HCT116 (cell line): ENCODE measurements around the gene NFE2L3. TPM values are rescaled to one million over a fixed set of nuclear protein-coding genes. Genes with fewer than 3 reads are reported as not detected.

Experiments
- ATAC-seq: fragments of 200-7000 bp; cut with Tn5 transposase; 2 replicates; pipeline ENCODE4 v1.9.1; 2020; ENCODE audit warnings: mild to moderate bottlenecking, moderate library complexity
- BruUV-seq: library from RNA; stranded (reverse); fragments of 400-500 nt; replicated peaks from 2 replicates; lab custom pipeline; 2021; lab: Mats Ljungman, UMichigan
- CTCF ChIA-PET: fragments of 300-600 bp; sonication (Branson Sonifier 250); formaldehyde crosslinking; loops from one replicate; lab custom pipeline; 2021; ENCODE audit warnings: antibody characterized with exemption; lab: Charles Lee
- POLR2A ChIA-PET: fragments of 300-600, 350-600 bp; sonication (Branson Sonifier 250); formaldehyde crosslinking; loops from one replicate; lab custom pipeline; 2021; ENCODE audit warnings: antibody characterized with exemption; lab: Charles Lee
- RAD21 ChIA-PET, 2 experiments: fragments of 300-600 bp; sonication (Branson Sonifier 250); formaldehyde crosslinking; loops; one replicate each; lab custom pipeline; 2023; ENCODE audit warnings: low total read pairs in 2 of 2; ENCODE audit not compliant: uncharacterized antibody in 2 of 2, unreplicated experiment in 2 of 2, low non-redundant PET in 1 of 2; lab: Charles Lee
- DNase-seq: peaks from one replicate; pipeline ENCODE4 v3.0.0-alpha.2; 2010; ENCODE audit warnings: low read depth, low spot score
- H2AFZ ChIP-seq: fragments of 200-600 bp; shearing (Covaris generic), sonication (generic); 2 replicates; pipeline ENCODE4 v1.6.1; 2017; ENCODE audit warnings: low read depth, mixed run types, mixed read lengths, antibody characterized with exemption, low read length; ENCODE audit not compliant: poor library complexity, severe bottlenecking
- H3K27ac ChIP-seq: 2 replicates; pipeline ENCODE4 v1.5.1; 2012; ENCODE audit warnings: low read depth, low read length
- H3K27me3 ChIP-seq: fragments of 200-600 bp; sonication (generic); 2 replicates; pipeline ENCODE4 v1.6.1; 2016; ENCODE audit warnings: mixed run types, low read length, mixed read lengths; ENCODE audit not compliant: insufficient read depth
- H3K36me3 ChIP-seq, 2 experiments: fragments of 200-500 bp in 1 of 2; fragments of 200-600 bp in 1 of 2; sonication (Bioruptor generic) in 1 of 2; sonication (generic) in 1 of 2; 2 replicates each; pipeline versions ENCODE4 v1.5.1 to v1.6.1; 2014 to 2016; ENCODE audit warnings: low read length in 2 of 2, inconsistent platforms in 1 of 2, mixed read lengths in 1 of 2, mixed run types in 1 of 2; ENCODE audit not compliant: insufficient read depth in 2 of 2, control insufficient read depth in 1 of 2
- H3K4me1 ChIP-seq, 2 experiments: fragments of 200-600 bp in 1 of 2; sonication (generic) in 1 of 2; 2 replicates each; pipeline versions ENCODE4 v1.5.1 to v1.6.1; 2012 to 2017; ENCODE audit warnings: low read length in 2 of 2, inconsistent platforms in 1 of 2, mild to moderate bottlenecking in 1 of 2, mixed read lengths in 1 of 2, mixed run types in 1 of 2, moderate library complexity in 1 of 2; ENCODE audit not compliant: insufficient read depth in 2 of 2, control insufficient read depth in 1 of 2
- H3K4me2 ChIP-seq: fragments of 200-600 bp; sonication (generic); 2 replicates; pipeline ENCODE4 v1.6.1; 2017; ENCODE audit warnings: mixed run types, low read length, mixed read lengths
- H3K4me3 ChIP-seq, 2 experiments: fragments of 200-600 bp in 1 of 2; sonication (generic) in 1 of 2; replicated peaks in 1 of 2; 2 replicates each; pipeline ENCODE4 v1.5.1; 2011 to 2016; ENCODE audit warnings: low read length in 2 of 2, control low read depth in 1 of 2, low read depth in 1 of 2, mild to moderate bottlenecking in 1 of 2, mixed read lengths in 1 of 2, mixed run types in 1 of 2
- H3K79me2 ChIP-seq: fragments of 200-600 bp; sonication (generic); 2 replicates; pipeline ENCODE4 v1.6.1; 2017; ENCODE audit warnings: mild to moderate bottlenecking, mixed run types, low read length, moderate library complexity, mixed read lengths; ENCODE audit not compliant: insufficient read depth
- H3K9ac ChIP-seq: fragments of 200-600 bp; sonication (generic); 2 replicates; pipeline ENCODE4 v1.6.1; 2016; ENCODE audit warnings: low read length, mixed read lengths
- H3K9me2 ChIP-seq: fragments of 200-600 bp; sonication (generic), shearing (Covaris generic); 2 replicates; pipeline ENCODE4 v1.6.1; 2017; ENCODE audit warnings: mixed run types, mild to moderate bottlenecking, moderate library complexity; ENCODE audit not compliant: insufficient read depth
- H3K9me3 ChIP-seq, 2 experiments: fragments of 200-500 bp in 1 of 2; fragments of 200-600 bp in 1 of 2; sonication (Bioruptor generic) in 1 of 2; sonication (generic) in 1 of 2; 2 replicates each; pipeline ENCODE4 v1.6.1; 2014 to 2017; ENCODE audit warnings: low read length in 2 of 2, mixed read lengths in 2 of 2, inconsistent platforms in 1 of 2, low read depth in 1 of 2, mild to moderate bottlenecking in 1 of 2, mixed run types in 1 of 2, moderate library complexity in 1 of 2; ENCODE audit not compliant: control insufficient read depth in 1 of 2, insufficient read depth in 1 of 2
- H4K20me1 ChIP-seq: fragments of 200-600 bp; sonication (generic), shearing (Covaris generic); 2 replicates; pipeline ENCODE4 v1.6.1; 2017; ENCODE audit warnings: mixed run types, mild to moderate bottlenecking, moderate library complexity; ENCODE audit not compliant: insufficient read depth
- CEBPB ChIP-seq: IDR thresholded peaks from 2 replicates; pipeline ENCODE4 v1.6.1; 2012; ENCODE audit warnings: low read depth
- EZH2 ChIP-seq: fragments of 200-600 bp; sonication (generic); IDR thresholded peaks from 2 replicates; pipeline ENCODE4 v1.6.1; 2017; ENCODE audit warnings: antibody characterized with exemption, mixed run types
- POLR2AphosphoS5 ChIP-seq: IDR thresholded peaks from 2 replicates; pipeline ENCODE4 v1.6.1; 2011; ENCODE audit warnings: mild to moderate bottlenecking, low read depth, low read length, moderate library complexity
- SRF ChIP-seq: IDR thresholded peaks from 2 replicates; pipeline ENCODE4 v1.6.1; 2012; ENCODE audit warnings: low read depth
- TCF7L2 ChIP-seq: IDR thresholded peaks from 2 replicates; pipeline ENCODE4 v1.7.0; 2011; ENCODE audit warnings: borderline replicate concordance, inconsistent platforms; ENCODE audit not compliant: insufficient read depth, insufficient read length; ENCODE audit errors: extremely low read depth
- ZFX ChIP-seq: fragments of 450-650 bp; IDR thresholded peaks from 2 replicates; pipeline ENCODE4 v1.6.1; 2017
- intact Hi-C: fragments of 100-400 bp; cut with micrococcal nuclease; formaldehyde crosslinking; loops from 2 replicates; pipeline ENCODE4 v1.10.0; 2022
- total RNA-seq: library from RNA; stranded (reverse); gene quantifications from one replicate; pipeline ENCODE4 v1.2.1, GENCODE V29; 2021; ENCODE audit not compliant: unreplicated experiment
- TF ChIP-seq, protein P1 (sequence below): IDR thresholded peaks from 2 replicates; pipeline ENCODE4 v1.6.1; 2011; ENCODE audit warnings: mild to moderate bottlenecking, low read length, moderate library complexity; ENCODE audit not compliant: insufficient replicate concordance; ENCODE audit errors: extremely low read depth
- TF ChIP-seq, protein P2 (sequence below): IDR thresholded peaks from 2 replicates; pipeline ENCODE4 v1.6.1; 2012

The NFE2L3 gene
- total RNA-seq, 1 experiment from 2014 or later: 27.0 TPM

- H3K36me3 ChIP-seq: peaks cover 43 to 45% of the 10 kb centered on the region in 2 experiments
- no peak overlapping the region for H3K4me2 ChIP-seq
- H4K20me1 ChIP-seq: peaks cover 74% of the 10 kb centered on the region; the same call in 1 of the 2 replicates
- H3K4me1 ChIP-seq: no peaks in the 10 kb centered on the region
- H3K9me3 ChIP-seq: no peaks in the 10 kb centered on the region
- peaks cover 43% of the 10 kb centered on the region for H3K79me2 ChIP-seq
- ATAC-seq: peak; percentile 15
- H2AFZ ChIP-seq: no peak overlapping the region
- intact Hi-C loops: no loop called here
- POLR2A ChIA-PET: interaction anchor here (1.7 to 2.1 kb wide), 3 partner anchors 9 to 11 kb away, joined by 5 to 11 read pairs (median 10); no protein-coding TSS in a partner anchor
- H3K9me2 ChIP-seq: no peaks in the 10 kb centered on the region
- RAD21 ChIA-PET: no interaction called here
- no TSS peak for BruUV-seq
- CTCF ChIA-PET: interaction anchor here (1.2 kb wide), 1 partner anchor 97 kb away, joined by 3 read pairs; no protein-coding TSS in a partner anchor
- TF ChIP-seq, protein P1, sequence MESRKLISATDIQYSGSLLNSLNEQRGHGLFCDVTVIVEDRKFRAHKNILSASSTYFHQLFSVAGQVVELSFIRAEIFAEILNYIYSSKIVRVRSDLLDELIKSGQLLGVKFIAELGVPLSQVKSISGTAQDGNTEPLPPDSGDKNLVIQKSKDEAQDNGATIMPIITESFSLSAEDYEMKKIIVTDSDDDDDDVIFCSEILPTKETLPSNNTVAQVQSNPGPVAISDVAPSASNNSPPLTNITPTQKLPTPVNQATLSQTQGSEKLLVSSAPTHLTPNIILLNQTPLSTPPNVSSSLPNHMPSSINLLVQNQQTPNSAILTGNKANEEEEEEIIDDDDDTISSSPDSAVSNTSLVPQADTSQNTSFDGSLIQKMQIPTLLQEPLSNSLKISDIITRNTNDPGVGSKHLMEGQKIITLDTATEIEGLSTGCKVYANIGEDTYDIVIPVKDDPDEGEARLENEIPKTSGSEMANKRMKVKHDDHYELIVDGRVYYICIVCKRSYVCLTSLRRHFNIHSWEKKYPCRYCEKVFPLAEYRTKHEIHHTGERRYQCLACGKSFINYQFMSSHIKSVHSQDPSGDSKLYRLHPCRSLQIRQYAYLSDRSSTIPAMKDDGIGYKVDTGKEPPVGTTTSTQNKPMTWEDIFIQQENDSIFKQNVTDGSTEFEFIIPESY: no peak
- TF ChIP-seq, protein P2, sequence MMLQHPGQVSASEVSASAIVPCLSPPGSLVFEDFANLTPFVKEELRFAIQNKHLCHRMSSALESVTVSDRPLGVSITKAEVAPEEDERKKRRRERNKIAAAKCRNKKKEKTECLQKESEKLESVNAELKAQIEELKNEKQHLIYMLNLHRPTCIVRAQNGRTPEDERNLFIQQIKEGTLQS: 0 out of 2 replicates have a peak, but pooled peaks have one; percentile 4
- TF ChIP-seq TCF7L2: no peak
- TF ChIP-seq POLR2AphosphoS5: peak; percentile 23
- TF ChIP-seq CEBPB: 0 out of 2 replicates have a peak, but pooled peaks have one; percentile 11
- peak; percentile 23; the same call in 1 of the 2 replicates for TF ChIP-seq SRF
- TF ChIP-seq EZH2: no peak
- TF ChIP-seq ZFX: no peak
- DNase-seq: no peak
- no peak overlapping the region for H3K4me3 ChIP-seq
- no peak overlapping the region for H3K9ac ChIP-seq
- H3K27ac ChIP-seq: no peak overlapping the region; the same call in 1 of the 2 replicates
- no peaks in the 10 kb centered on the region for H3K27me3 ChIP-seq
These were observed 36.4 kb downstream of the NFE2L3 start for GRCh38 chr7:26188206-26188956.
